Stomach (tissue), 9 donors: ENCODE measurements around the gene CA6. TPM values are rescaled to one million over a fixed set of nuclear protein-coding genes. Genes with fewer than 3 reads are reported as not detected.
"Not testable (repeated sequence)": the region's sequence is repeated elsewhere in the genome, so short reads cannot be mapped to it uniquely, and the experiment has no call there.

Source experiments
- DNase-seq, 2 donors: peaks; one replicate each; pipeline versions ENCODE4 v3.0.0 to v3.0.0-alpha.2; 2013 to 2019
- H3K27ac ChIP-seq, 5 donors: fragments of 200-600 bp in 4 of 5; sonication (generic) in 4 of 5; one replicate each; pipeline ENCODE4 v1.5.1; 2013 to 2019; ENCODE audit warnings: mild to moderate bottlenecking in 1 of 5, moderate library complexity in 1 of 5
- H3K27me3 ChIP-seq, 3 donors: fragments of 200-600 bp; sonication (generic); one replicate each; pipeline ENCODE4 v1.5.1; 2017 to 2019; ENCODE audit warnings: mixed run types in 1 of 3
- H3K36me3 ChIP-seq, 4 donors: fragments of 200-600 bp; sonication (generic); 1 replicate in 3 of 4; 2 replicates in 1 of 4; pipeline ENCODE4 v1.5.1; 2016 to 2019
- H3K4me1 ChIP-seq, 4 donors: fragments of 200-600 bp; sonication (generic); one replicate each; pipeline ENCODE4 v1.5.1; 2016 to 2019
- H3K4me3 ChIP-seq, 4 donors: fragments of 200-600 bp; sonication (generic) in 3 of 4; one replicate each; pipeline ENCODE4 v1.5.1; 2016 to 2019; ENCODE audit warnings: mild to moderate bottlenecking in 1 of 4
- H3K9me3 ChIP-seq, 4 donors: fragments of 200-600 bp; sonication (generic); one replicate each; pipeline ENCODE4 v1.5.1; 2016 to 2019
- EP300 ChIP-seq: sonication (generic); formaldehyde crosslinking; IDR thresholded peaks from one replicate; pipeline ENCODE4 v1.6.1; 2017; ENCODE audit warnings: antibody characterized with exemption
- POLR2A ChIP-seq, 4 donors: fragments of 450-650 bp; IDR thresholded peaks; one replicate each; pipeline ENCODE4 v1.6.1; 2016; ENCODE audit warnings: antibody characterized with exemption in 4 of 4, control low read depth in 2 of 4, mild to moderate bottlenecking in 1 of 4, moderate library complexity in 1 of 4
- POLR2AphosphoS5 ChIP-seq, 3 donors: sonication (generic); formaldehyde crosslinking; IDR thresholded peaks; one replicate each; pipeline ENCODE4 v1.6.1; 2016; ENCODE audit warnings: antibody characterized with exemption in 3 of 3
- WGBS, 5 donors: extraction: QIAGEN DNeasy Blood & Tissue Kit in 3 of 5; methylation state at CpG; one replicate each; pipeline versions ENCODE4 v1.1.5 to v1.1.7; 2013 to 2018; 5-methylcytosine and 5-hydroxymethylcytosine counted together
- intact Hi-C: fragments of 100-400 bp; cut with DNase I; formaldehyde crosslinking; loops from one replicate; pipeline ENCODE4 v1.15.1; 2023; ENCODE audit warnings: low total_unique reads
- polyA plus RNA-seq, 3 donors: library from polyadenylated mRNA; stranded (reverse); fragments of 200-250 nt; gene quantifications; one replicate each; pipeline ENCODE4 v1.2.3, GENCODE V29; 2013
- total RNA-seq, 5 donors: library from RNA; depleted of rRNA; stranded (reverse); fragments of >200 nt; gene quantifications; one replicate each; pipeline versions ENCODE4 v1.1.0 to v1.2.3, GENCODE V29; 2014 to 2016
- TF ChIP-seq, protein P1 (sequence below), 7 experiments: fragments of 450-650 bp in 4 of 7; fragments of 200-600 bp in 3 of 7; sonication (generic) in 3 of 7; IDR thresholded peaks; one replicate each; pipeline ENCODE4 v1.5.1; 2016 to 2019; ENCODE audit warnings: antibody characterized with exemption in 7 of 7, control low read depth in 2 of 7, mild to moderate bottlenecking in 1 of 7
- donor health status: healthy with polysubstance abuse.
- donor health status: Bipolar disorder and iron deficiency.
- donor health status: healthy.

Gene CA6
- total and polyA plus RNA-seq, 8 donors: not detected

DNA sequence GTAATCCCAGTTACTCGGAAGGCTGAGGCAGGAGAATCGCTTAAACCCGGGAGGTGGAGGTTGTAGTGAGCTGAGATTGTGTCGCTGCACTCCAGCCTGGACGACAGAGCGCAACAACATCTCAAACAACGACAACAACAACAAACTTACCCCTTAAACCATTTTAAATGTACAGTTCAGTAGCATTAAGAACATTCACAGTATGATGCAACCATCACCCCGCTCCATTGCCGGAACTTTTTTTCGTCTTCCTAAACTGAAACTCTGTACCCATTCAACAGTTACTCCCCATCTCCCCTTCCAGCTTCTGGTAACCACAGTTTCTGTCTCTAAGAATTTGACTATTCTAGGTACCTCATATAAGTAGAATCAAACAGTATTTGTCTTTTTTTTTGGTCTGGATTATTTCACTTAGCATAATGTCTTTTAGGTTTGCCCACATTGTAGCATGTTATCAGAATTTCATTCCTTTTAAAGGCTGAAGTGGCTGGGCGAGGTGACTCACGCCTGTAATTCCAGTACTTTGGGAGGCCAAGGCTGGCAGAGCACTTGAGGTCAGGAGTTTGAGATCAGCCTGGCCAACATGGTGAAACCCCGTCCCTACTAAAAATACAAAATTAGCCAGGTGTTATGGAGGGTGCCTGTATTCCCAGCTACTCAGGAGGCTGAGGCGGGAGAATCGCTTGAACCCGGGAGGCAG is 19.6 kb downstream of the CA6 start:
- no peak overlapping the region for H3K27ac ChIP-seq
- H3K9me3 ChIP-seq: no peaks in the 10 kb centered on the region
- H3K27me3 ChIP-seq: no peaks in the 10 kb centered on the region
- H3K4me3 ChIP-seq: no peak overlapping the region
- TF ChIP-seq POLR2A (IDR thresholded peaks at IDR 0.05) (no peak), POLR2AphosphoS5 (IDR thresholded peaks at IDR 0.05) (no peak), EP300 (no peak)
- TF ChIP-seq, protein P1, sequence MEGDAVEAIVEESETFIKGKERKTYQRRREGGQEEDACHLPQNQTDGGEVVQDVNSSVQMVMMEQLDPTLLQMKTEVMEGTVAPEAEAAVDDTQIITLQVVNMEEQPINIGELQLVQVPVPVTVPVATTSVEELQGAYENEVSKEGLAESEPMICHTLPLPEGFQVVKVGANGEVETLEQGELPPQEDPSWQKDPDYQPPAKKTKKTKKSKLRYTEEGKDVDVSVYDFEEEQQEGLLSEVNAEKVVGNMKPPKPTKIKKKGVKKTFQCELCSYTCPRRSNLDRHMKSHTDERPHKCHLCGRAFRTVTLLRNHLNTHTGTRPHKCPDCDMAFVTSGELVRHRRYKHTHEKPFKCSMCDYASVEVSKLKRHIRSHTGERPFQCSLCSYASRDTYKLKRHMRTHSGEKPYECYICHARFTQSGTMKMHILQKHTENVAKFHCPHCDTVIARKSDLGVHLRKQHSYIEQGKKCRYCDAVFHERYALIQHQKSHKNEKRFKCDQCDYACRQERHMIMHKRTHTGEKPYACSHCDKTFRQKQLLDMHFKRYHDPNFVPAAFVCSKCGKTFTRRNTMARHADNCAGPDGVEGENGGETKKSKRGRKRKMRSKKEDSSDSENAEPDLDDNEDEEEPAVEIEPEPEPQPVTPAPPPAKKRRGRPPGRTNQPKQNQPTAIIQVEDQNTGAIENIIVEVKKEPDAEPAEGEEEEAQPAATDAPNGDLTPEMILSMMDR (IDR thresholded peaks at IDR 0.05): no peak
- intact Hi-C loops: no loop called here
- H3K36me3 ChIP-seq: no peaks in the 10 kb centered on the region
- WGBS, 5 donors: 90 to 93% (median 91%) methylated on average over 16 of the region's 16 CpGs
- no peaks in the 10 kb centered on the region for H3K4me1 ChIP-seq
- DNase-seq: no peak

DNA sequence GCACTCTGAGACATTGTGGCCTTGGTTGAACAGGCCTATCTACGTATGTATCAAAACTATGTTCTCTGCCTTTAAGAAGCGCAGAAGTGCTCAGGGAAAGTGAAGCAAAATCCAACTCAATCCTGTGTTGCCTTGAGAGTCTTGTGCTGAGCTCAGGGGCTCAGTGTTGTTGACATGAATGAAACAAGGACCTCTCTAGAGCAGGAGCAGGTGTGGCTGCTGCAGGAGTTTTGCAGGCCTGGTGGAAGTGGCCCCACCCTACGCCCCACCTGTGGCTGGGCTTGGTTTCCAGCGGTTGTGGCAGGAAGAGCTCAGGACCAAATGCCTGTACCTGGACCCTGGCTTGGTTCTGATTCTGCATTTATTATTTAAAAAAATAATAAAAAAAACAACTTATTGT is 20.9 kb downstream of the CA6 start:
- H3K9me3 ChIP-seq: no peaks in the 10 kb centered on the region
- no peak for DNase-seq
- intact Hi-C loops: no loop called here

DNA sequence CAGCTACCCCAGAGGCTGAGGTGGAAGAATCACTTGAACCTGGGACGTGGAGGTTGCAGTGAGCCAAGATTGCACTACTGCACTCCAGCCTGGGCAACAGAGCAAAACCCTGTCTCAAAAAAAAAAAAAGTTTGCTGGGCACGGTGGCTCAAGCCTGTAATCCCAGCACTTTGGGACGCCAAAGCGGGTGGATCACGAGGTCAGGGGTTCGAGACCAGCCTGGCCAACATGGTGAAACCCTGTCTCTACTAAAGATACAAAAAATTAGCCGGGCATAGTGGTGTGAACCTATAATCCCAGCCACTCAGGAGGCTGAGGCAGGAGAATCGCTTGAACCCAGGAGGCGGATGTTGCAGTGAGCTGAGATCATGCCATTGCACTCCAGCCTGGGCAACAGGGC is 23.2 kb downstream of the CA6 start:
- H3K36me3 ChIP-seq, H3K27me3 ChIP-seq, H3K4me3 ChIP-seq, DNase-seq, H3K9me3 ChIP-seq, intact Hi-C loops, H3K4me1 ChIP-seq, H3K27ac ChIP-seq: not testable (repeated sequence)
- WGBS, 5 donors: 73 to 88% (median 83%) methylated on average over 9 of the region's 9 CpGs

More for the DNA sequence above, 20.9 kb downstream of the CA6 start:
- Histone ChIP-seq H3K4me1 (no peaks in the 10 kb centered on the region), H3K27ac (no peak overlapping the region), H3K36me3 (no peaks in the 10 kb centered on the region), H3K4me3 (no peak overlapping the region), H3K27me3 (no peaks in the 10 kb centered on the region)
- TF ChIP-seq EP300 (no peak), POLR2A (IDR thresholded peaks at IDR 0.05) (no peak), POLR2AphosphoS5 (IDR thresholded peaks at IDR 0.05) (no peak)
- TF ChIP-seq, protein P1 (IDR thresholded peaks at IDR 0.05): no peak
- 72 to 95% (median 87%) methylated on average over 4 of the region's 4 CpGs for WGBS, 5 donors

DNA sequence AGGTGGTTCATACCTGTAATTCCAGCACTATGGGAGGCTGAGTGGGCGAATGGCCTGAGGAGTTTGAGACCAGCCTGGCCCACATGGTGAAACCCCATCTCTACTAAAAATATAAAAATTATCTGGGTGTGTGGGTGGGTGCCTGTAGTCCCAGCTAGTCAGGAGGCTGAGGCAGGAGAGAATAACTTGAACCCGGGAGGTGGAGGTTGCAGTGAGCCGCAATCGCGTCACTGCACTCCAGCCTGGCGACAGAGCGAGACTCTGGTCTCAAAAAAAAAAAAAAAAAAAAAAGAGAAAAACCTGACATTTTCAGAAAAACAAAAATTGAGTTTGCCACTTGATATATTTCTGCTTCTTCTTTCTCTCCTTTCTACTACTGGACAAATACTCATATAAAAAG is 24.3 kb downstream of the CA6 start:
- 85 to 96% (median 95%) methylated on average over 7 of the region's 7 CpGs for WGBS, 5 donors
- intact Hi-C loops: no loop called here

More for the DNA sequence above, 24.3 kb downstream of the CA6 start:
- Histone ChIP-seq H3K27me3 (no peaks in the 10 kb centered on the region), H3K4me3 (no peak overlapping the region), H3K9me3 (no peaks in the 10 kb centered on the region), H3K36me3 (no peaks in the 10 kb centered on the region), H3K27ac (no peak overlapping the region), H3K4me1 (no peaks in the 10 kb centered on the region)
- no peak for DNase-seq
- TF ChIP-seq POLR2A (IDR thresholded peaks at IDR 0.05) (no peak), POLR2AphosphoS5 (IDR thresholded peaks at IDR 0.05) (no peak), EP300 (no peak)
- TF ChIP-seq, protein P1 (IDR thresholded peaks at IDR 0.05): no peak
